Measurements from ENCODE around the gene EYS.
"Not testable (repeated sequence)": the region's sequence is repeated elsewhere in the genome, so short reads cannot be mapped to it uniquely, and the experiment has no call there.

Gene EYS

GRCh38 chr6:63803371-63803770 is 1903.7 kb downstream of the EYS start:
- no peak for TF ChIP-seq CTCF (IDR thresholded peaks at IDR 0.05; ENCODE audit: extremely low read depth, insufficient read depth, missing control alignments)
- in situ Hi-C loops (cut with MboI; ENCODE audit: low pct_unique_long_range_greater_than_20kb, low sequenced_read_pairs, unreplicated experiment): no loop called here
- DNase-seq (ENCODE audit: low spot score): no peak

GRCh38 chr6:63802606-63803206 is 1904.3 kb downstream of the EYS start:
- peak; percentile 77 for TF ChIP-seq CTCF (IDR thresholded peaks at IDR 0.05; ENCODE audit: extremely low read depth, insufficient read depth, missing control alignments)
- peak; percentile 16 for DNase-seq (ENCODE audit: low spot score)
- in situ Hi-C loops (cut with MboI; ENCODE audit: low pct_unique_long_range_greater_than_20kb, low sequenced_read_pairs, unreplicated experiment): no loop called here

- DNase-seq (ENCODE audit: low spot score); in situ Hi-C loops (cut with MboI; ENCODE audit: low pct_unique_long_range_greater_than_20kb, low sequenced_read_pairs, unreplicated experiment): not testable (repeated sequence)
Measured at GRCh38 chr6:63800386-63800785, 1906.6 kb downstream of the EYS start.

GRCh38 chr6:63799813-63800212 is 1907.2 kb downstream of the EYS start:
- no peak for DNase-seq (ENCODE audit: low spot score)
- in situ Hi-C loops (cut with MboI; ENCODE audit: low pct_unique_long_range_greater_than_20kb, low sequenced_read_pairs, unreplicated experiment): no loop called here
- TF ChIP-seq CTCF (IDR thresholded peaks at IDR 0.05; ENCODE audit: extremely low read depth, insufficient read depth, missing control alignments): no peak

GRCh38 chr6:63799313-63799712 is 1907.7 kb downstream of the EYS start:
- in situ Hi-C loops (cut with MboI; ENCODE audit: low pct_unique_long_range_greater_than_20kb, low sequenced_read_pairs, unreplicated experiment): no loop called here
- no peak for TF ChIP-seq CTCF (IDR thresholded peaks at IDR 0.05; ENCODE audit: extremely low read depth, insufficient read depth, missing control alignments)
- DNase-seq (ENCODE audit: low spot score): no peak

- no peak for DNase-seq (ENCODE audit: low spot score)
- in situ Hi-C loops (cut with MboI; ENCODE audit: low pct_unique_long_range_greater_than_20kb, low sequenced_read_pairs, unreplicated experiment): no loop called here
- TF ChIP-seq CTCF (IDR thresholded peaks at IDR 0.05; ENCODE audit: extremely low read depth, insufficient read depth, missing control alignments): no peak
Measured at GRCh38 chr6:63798378-63798777, 1908.6 kb downstream of the EYS start.

- in situ Hi-C loops (cut with MboI; ENCODE audit: low pct_unique_long_range_greater_than_20kb, low sequenced_read_pairs, unreplicated experiment): no loop called here
- TF ChIP-seq CTCF (IDR thresholded peaks at IDR 0.05; ENCODE audit: extremely low read depth, insufficient read depth, missing control alignments): no peak
- no peak for DNase-seq (ENCODE audit: low spot score)
Measured at GRCh38 chr6:63797721-63798120, 1909.3 kb downstream of the EYS start.
